Measurements from ENCODE around the gene NDUFB10. TPM values are rescaled to one million over a fixed set of nuclear protein-coding genes. Genes with fewer than 3 reads are reported as not detected.
"Not testable (repeated sequence)": the region's sequence is repeated elsewhere in the genome, so short reads cannot be mapped to it uniquely, and the experiment has no call there.

NDUFB10 gene
- total RNA-seq, 8 experiments from 2014 or later, result 153 to 255 (median 183) TPM

DNA sequence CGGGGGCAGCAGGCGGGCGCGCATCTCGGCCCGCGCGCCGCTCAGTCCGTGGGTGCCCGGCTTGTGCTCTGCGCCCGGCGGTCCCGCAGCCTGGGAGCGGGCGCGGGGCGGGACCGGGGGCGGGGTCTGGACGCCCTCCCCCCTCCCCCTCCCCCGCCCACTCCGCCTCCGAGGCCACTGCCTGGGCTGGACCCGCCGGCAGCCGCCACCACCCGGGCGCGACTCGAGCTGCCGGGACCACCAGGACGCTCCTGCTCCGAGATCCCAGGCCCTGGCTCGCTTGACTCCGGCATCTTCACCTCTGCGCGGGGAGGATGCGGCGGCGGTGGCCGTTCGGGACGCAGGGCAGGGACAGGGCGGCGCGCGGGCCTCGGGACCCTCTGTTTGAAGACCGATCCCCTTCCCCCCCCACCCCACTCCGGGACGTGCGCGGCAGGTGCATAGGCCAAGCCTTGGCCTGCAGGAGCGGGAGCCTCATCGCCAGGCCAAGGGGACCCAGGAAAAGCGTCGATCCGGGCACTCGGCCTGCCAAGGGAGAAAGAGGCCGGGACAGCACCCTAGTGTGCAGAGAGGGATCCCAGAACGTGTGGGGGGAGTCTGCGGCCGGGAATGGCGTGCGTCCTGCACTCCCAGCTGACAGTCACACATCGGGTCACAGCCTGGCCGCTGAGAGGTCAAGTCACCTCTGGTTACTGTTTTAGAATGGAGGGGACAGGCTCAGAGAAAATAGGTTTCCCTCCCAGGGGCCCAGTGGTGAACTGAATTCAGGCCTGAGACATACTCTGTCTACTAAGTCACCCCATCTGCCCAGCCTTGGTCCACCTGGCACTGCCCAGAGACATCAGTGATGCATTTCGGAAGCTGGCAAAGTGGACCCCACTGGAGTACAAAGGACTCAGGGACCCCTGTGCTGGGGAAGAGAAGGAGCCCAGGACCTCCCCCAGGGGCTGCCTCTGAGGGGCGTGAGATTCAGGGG lies 40.7 kb upstream of the NDUFB10 start, which contains the start of gene HS3ST6:
HS3ST6 (minus strand) TSS at position 65 of the 976 bp plus-strand sequence. CDS start 92 bp downstream, outside the sequence.
- WGBS, 10 experiments, result 5 to 14% methylated on average over 4 to 5 of the region's 71 CpGs; no CpG with 5 or more reads in 8 of the 10 experiments
- Histone ChIP-seq H3K27ac (no peak within 1 kb of the TSS), H3K4me1 (replicated peaks in 1 of 2) (peaks cover 3 to 8% of the 10 kb centered on the region in 2 donors), H3K4me3 (peak within 1 kb of the TSS; percentile 11 to 36 (median 28))
- in situ Hi-C loops (cut with MboI; ENCODE audit: low pct_unique_long_range_greater_than_20kb in 2 of 9, low sequenced_read_pairs in 9 of 9, unreplicated experiment in 9 of 9), result no loop called here
- ATAC-seq (replicated peaks in 6 of 8), result peak in 6 of 8 experiments; percentile 51 to 67 (median 62)

DNA sequence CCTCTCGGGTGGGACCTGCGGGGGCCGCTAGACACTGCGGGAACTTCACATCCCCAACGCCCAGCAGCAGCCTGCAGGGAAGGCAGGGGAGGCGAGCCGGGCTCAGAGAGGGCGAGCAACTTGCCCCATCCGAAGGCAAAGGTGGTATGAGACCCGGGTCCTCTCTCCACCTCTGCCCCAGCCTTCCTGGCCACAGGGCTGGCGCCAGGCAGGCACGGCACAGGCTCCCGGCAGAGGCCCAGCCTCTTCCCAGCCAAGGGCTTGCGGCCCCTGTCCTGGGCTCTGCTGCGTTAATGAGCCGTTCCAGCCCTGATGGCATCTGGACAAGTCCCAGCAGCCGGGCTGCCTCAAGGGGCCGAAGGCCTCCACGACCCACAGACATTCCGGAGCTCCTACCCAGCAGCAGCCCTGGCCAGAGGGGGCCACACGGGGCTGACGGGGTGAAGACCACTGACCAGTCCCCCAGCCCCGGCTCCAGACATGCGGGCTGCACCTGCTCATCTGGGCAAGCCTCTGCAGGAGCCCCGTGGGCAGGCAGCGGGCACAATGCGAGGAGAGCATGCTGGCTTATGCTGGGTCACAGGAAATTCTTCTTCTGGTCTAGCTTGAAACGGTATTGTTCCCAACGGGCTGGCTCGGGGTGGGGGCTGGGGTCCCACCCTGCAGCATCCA lies 39.9 kb upstream of the NDUFB10 start:
- H3K4me1 ChIP-seq (replicated peaks in 1 of 2), result peaks cover 3 to 11% of the 10 kb centered on the region in 2 donors
- ATAC-seq (replicated peaks in 6 of 8), result no peak
- no peak overlapping the region for H3K4me3 ChIP-seq
- in situ Hi-C loops (cut with MboI; ENCODE audit: low pct_unique_long_range_greater_than_20kb in 2 of 9, low sequenced_read_pairs in 9 of 9, unreplicated experiment in 9 of 9), result no loop called here
- WGBS, 10 experiments, result 22 to 35% (median 35%) methylated on average over 4 to 10 of the region's 30 CpGs; no CpG with 5 or more reads in 7 of the 10 experiments
- no peak overlapping the region for H3K27ac ChIP-seq

DNA sequence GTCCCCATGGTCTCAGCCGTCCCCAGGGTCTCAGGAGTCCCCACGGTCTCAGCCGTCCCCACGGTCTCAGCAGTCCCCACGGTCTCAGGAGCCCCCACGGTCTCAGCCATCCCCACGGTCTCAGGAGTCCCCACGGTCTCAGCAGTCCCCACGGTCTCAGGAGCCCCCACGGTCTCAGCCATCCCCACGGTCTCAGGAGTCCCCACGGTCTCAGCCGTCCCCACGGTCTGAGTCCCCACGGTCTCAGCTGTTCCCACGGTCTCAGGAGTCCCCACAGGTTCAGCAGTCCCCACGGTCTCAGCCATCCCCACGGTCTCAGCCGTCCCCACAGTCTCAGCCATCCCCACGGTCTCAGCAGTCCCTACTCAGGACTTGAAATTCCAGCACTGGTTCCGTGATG lies 39.2 kb upstream of the NDUFB10 start:
- 27% methylated on average over 3 of the region's 21 CpGs; no CpG with 5 or more reads in 9 of the 10 experiments for WGBS, 10 experiments

DNA sequence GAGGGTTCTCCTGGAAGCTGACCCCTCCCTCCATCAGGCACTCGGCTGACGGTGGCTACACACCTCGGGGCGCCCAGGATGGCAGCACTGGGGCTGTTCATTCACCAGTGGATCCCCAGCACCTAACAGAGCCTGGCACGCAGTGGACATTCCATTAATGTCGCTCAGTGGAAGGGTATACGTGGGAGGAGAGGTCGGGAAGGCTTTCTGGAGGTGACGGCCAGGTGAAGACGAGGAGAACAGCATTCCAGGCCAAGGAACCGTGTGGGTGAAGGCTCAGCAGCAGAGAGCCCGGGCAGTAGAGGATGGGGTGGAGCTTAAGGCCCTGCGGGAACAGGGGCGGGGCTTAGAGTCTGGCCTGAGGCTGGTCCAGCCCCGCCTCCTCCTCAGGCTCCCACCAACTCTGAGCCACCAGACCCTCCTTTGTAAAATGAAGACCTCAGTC lies 38.6 kb upstream of the NDUFB10 start:
- Histone ChIP-seq H3K4me1 (replicated peaks in 1 of 2) (peaks cover 3 to 11% of the 10 kb centered on the region in 2 donors), H3K4me3 (no peak overlapping the region), H3K27ac (no peak overlapping the region)
- 0 to 29% (median 9%) methylated on average over 2 to 12 of the region's 15 CpGs; no CpG with 5 or more reads in 4 of the 10 experiments for WGBS, 10 experiments
- peak; percentile 4 to 89 (median 86) for ATAC-seq (replicated peaks in 6 of 8)
- in situ Hi-C loops (cut with MboI; ENCODE audit: low pct_unique_long_range_greater_than_20kb in 2 of 9, low sequenced_read_pairs in 9 of 9, unreplicated experiment in 9 of 9), result loop anchor here in 1 of 9 experiments (10.0 kb wide), 1 partner anchor 56 kb away; no protein-coding TSS in a partner anchor

More for the DNA sequence above, 39.2 kb upstream of the NDUFB10 start:
- in situ Hi-C loops (cut with MboI; ENCODE audit: low pct_unique_long_range_greater_than_20kb in 2 of 9, low sequenced_read_pairs in 9 of 9, unreplicated experiment in 9 of 9), result loop anchor here in 1 of 9 experiments (10.0 kb wide), 1 partner anchor 55 kb away; no protein-coding TSS in a partner anchor
- not testable (repeated sequence) for H3K4me3 ChIP-seq; ATAC-seq (replicated peaks in 6 of 8); H3K27ac ChIP-seq
- peaks cover 3 to 11% of the 10 kb centered on the region in 2 donors for H3K4me1 ChIP-seq (replicated peaks in 1 of 2)

DNA sequence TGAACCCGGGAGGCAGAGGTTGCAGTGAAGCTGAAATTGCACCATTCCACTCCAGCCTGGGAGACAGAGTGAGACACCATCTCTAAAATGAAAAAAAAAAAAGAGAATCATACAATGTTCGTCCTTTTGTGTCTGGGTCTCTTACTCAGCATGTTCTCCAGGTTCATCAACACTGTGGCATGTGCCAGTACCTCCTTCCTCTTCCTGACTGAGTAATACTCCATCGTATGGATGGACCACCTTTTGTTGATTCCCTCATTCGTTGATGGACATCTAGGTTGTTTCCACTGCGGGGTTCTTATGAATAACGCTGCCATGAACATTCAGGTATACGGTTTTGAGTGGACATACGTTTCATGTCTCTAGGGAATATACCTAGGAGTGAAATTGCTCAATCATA lies 37.0 kb upstream of the NDUFB10 start:
- Histone ChIP-seq H3K4me1 (replicated peaks in 1 of 2) (peaks cover 3 to 17% of the 10 kb centered on the region in 2 donors), H3K27ac (no peak overlapping the region), H3K4me3 (no peak overlapping the region)
- 33 to 100% (median 78%) methylated on average over 1 to 8 of the region's 8 CpGs; no CpG with 5 or more reads in 2 of the 10 experiments for WGBS, 10 experiments
- no peak for ATAC-seq (replicated peaks in 6 of 8)
- in situ Hi-C loops (cut with MboI; ENCODE audit: low pct_unique_long_range_greater_than_20kb in 2 of 9, low sequenced_read_pairs in 9 of 9, unreplicated experiment in 9 of 9), result loop anchor here in 1 of 9 experiments (10.0 kb wide), 1 partner anchor 58 kb away; no protein-coding TSS in a partner anchor

DNA sequence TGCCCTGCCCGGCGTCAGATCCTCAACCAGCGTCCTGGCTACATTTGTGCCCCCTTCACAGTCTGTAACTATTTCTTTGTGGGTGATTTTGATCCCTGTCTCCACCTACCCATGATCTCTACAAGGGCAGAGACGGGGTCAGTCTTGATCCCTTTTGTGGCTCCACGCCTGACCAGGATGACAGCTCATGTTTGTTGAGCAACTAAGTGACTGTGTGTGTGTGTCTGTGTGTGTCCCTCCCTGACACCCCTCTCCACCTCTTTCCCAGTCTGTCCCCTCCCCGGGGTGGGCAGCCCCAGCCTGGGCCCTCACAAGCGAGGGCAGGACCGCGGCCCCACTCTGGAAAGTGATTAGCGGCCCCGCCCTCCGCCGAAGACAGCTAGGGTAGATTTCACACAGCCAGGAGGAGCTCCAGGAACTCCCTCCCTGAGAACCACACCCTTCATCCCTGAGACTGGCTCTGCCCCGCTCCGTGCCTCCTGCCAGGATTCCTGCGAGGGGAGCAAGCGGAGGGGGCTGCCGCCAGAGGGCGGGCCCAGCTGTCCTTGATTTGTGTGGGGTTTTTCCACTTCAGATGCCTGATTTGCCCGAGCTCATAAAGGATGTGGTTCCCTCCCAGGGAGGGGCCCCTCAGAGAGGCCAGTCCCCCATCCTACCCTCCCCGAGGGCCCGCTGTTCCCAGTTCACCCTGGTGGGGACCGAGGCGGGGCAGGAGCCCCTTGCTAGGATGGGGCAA lies 35.9 kb upstream of the NDUFB10 start:
- Histone ChIP-seq H3K4me1 (replicated peaks in 1 of 2) (peaks cover 3 to 15% of the 10 kb centered on the region in 2 donors), H3K4me3 (no peak overlapping the region), H3K27ac (no peak overlapping the region)
- in situ Hi-C loops (cut with MboI; ENCODE audit: low pct_unique_long_range_greater_than_20kb in 2 of 9, low sequenced_read_pairs in 9 of 9, unreplicated experiment in 9 of 9), result loop anchor here in 1 of 9 experiments (10.0 kb wide), 1 partner anchor 59 kb away; no protein-coding TSS in a partner anchor
- ATAC-seq (replicated peaks in 6 of 8), result peak; percentile 55 to 97 (median 74)
- 0% methylated on average over 2 of the region's 24 CpGs; no CpG with 5 or more reads in 9 of the 10 experiments for WGBS, 10 experiments

DNA sequence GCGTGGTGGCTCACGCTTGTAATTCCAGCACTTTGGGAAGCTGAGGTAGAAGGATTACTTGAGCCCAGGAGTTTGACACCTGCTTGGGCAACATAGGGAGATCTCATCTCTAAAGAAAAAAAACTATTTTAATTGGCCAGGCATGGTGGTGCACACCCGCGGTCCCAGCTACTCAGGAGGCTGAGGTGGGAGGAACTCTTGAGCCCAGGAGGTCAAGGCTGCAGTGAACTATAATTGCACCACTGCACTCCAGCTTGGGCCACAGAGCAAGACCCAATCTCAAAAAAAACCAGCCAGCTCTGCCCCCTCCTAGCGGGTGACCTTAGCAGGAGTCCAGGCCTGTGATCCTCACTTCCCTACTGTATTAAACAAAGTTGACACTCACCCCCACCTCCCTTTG lies 35.2 kb upstream of the NDUFB10 start:
- Histone ChIP-seq H3K4me1 (replicated peaks in 1 of 2) (peaks cover 1 to 15% of the 10 kb centered on the region in 2 donors), H3K4me3 (no peak overlapping the region), H3K27ac (no peak overlapping the region)
- 20 to 100% (median 92%) methylated on average over 1 to 5 of the region's 5 CpGs; no CpG with 5 or more reads in 5 of the 10 experiments for WGBS, 10 experiments
- no peak for ATAC-seq (replicated peaks in 6 of 8)
- in situ Hi-C loops (cut with MboI; ENCODE audit: low pct_unique_long_range_greater_than_20kb in 2 of 9, low sequenced_read_pairs in 9 of 9, unreplicated experiment in 9 of 9), result loop anchor here in 1 of 9 experiments (10.0 kb wide), 1 partner anchor 59 kb away; no protein-coding TSS in a partner anchor

DNA sequence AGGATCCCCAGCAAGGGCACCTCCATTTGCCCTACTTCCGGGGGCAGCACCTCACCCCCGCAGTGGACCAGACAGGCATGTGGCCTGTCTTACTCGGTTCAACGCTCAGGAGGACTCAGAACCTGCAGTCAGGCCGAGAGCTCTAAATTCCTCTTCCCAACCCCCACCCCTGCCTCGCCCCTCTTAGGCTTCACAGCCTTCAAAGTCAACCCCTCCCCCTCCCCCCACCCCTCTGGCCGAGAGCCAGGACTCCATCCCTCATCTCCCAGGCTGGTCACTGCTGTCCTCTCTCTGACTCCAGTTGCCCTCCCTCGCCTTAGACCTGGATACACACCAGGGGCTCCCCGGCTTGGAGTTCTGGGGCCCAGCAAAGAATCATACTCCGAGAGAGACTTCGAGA lies 33.1 kb upstream of the NDUFB10 start:
- peaks cover 2 to 15% of the 10 kb centered on the region in 2 donors for H3K4me1 ChIP-seq (replicated peaks in 1 of 2)
- no peak for ATAC-seq (replicated peaks in 6 of 8)
- no peak overlapping the region for H3K27ac ChIP-seq
- 27 to 100% (median 40%) methylated on average over 1 to 3 of the region's 11 CpGs; no CpG with 5 or more reads in 7 of the 10 experiments for WGBS, 10 experiments
- H3K4me3 ChIP-seq, result no peak overlapping the region
- in situ Hi-C loops (cut with MboI; ENCODE audit: low pct_unique_long_range_greater_than_20kb in 2 of 9, low sequenced_read_pairs in 9 of 9, unreplicated experiment in 9 of 9), result loop anchor here in 2 of 9 experiments (5.0 to 10.0 kb wide), 2 partner anchors 59 to 61 kb away; no protein-coding TSS in a partner anchor

DNA sequence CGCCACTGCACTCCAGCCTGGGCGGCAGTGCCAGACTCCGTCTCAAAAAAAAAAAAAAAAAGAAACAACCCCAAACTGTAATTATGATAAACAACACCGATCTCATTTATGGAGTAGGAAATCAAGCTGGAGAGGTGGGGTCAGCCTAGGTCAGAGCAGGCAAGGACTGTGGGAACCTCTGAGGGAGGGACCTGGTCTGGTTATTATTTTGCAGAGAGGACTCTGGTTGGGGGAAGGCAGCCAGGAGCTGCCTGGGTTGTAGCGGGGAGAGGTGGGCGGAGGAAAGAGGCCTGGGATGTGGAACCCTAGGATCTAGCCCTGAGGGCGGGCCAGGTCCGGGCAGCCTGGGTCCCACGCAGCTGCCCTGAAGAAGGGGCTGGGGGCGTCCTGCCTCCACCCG lies 30.2 kb upstream of the NDUFB10 start:
- Histone ChIP-seq H3K4me3 (peak overlapping the region; percentile 14 to 37 (median 26)), H3K27ac (peak overlapping the region in 1 of 2 donors; percentile 32), H3K4me1 (replicated peaks in 1 of 2) (peaks cover 2 to 11% of the 10 kb centered on the region in 2 donors)
- in situ Hi-C loops (cut with MboI; ENCODE audit: low pct_unique_long_range_greater_than_20kb in 2 of 9, low sequenced_read_pairs in 9 of 9, unreplicated experiment in 9 of 9), result loop anchor here in 2 of 9 experiments (5.0 to 10.0 kb wide), 2 partner anchors 62 to 64 kb away; no protein-coding TSS in a partner anchor
- ATAC-seq (replicated peaks in 6 of 8), result peak; percentile 30 to 61 (median 54)
- 28 to 93% (median 80%) methylated on average over 3 to 4 of the region's 11 CpGs; no CpG with 5 or more reads in 6 of the 10 experiments for WGBS, 10 experiments

DNA sequence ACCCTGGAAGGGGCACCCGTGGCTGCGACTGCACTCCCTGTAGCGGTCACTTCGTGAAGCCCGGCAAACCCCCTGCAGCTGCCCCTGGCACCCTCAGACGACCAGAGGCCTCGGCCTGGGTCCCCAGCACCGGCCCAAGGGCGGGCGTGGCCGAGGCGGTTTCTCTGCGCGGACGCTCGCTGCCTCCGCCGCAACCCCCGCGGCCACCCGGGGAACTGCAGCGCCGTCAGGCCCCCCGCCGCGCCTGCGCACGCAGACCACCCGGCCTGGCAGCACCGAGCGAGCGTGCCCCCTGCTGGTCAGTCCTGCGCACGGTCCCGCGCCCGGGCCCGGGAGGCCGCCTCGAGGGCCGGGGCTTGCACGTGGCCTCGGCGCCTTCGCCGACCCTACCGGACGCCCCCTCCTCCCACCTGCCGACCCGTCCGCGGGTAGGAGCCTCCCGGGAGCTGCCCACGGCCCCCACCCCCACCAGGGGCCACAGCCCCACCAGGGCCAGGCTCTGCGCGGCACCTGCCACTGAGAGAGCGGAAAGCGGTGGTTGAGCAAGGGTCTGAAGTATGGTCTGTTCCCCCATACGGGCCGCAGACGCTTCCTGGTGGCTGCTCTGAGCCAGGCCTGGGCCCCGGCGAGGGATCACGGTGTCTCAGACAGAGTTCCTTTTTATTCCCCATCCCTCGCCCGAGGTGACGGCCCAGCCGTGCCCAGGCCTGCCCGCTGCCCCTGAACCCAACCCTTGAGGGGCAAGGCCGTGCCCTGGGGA lies 29.6 kb upstream of the NDUFB10 start:
- in situ Hi-C loops (cut with MboI; ENCODE audit: low pct_unique_long_range_greater_than_20kb in 2 of 9, low sequenced_read_pairs in 9 of 9, unreplicated experiment in 9 of 9), result loop anchor here in 2 of 9 experiments (5.0 to 10.0 kb wide), 2 partner anchors 62 to 65 kb away; no protein-coding TSS in a partner anchor
- WGBS, 10 experiments, result 20% methylated on average over 2 of the region's 70 CpGs; no CpG with 5 or more reads in 9 of the 10 experiments
- Histone ChIP-seq H3K4me3 (peak overlapping the region; percentile 14 to 37 (median 26)), H3K4me1 (replicated peaks in 1 of 2) (peaks cover 2 to 11% of the 10 kb centered on the region in 2 donors), H3K27ac (peak overlapping the region in 1 of 2 donors; percentile 32)
- ATAC-seq (replicated peaks in 6 of 8), result peak; percentile 84 to 95 (median 94)

DNA sequence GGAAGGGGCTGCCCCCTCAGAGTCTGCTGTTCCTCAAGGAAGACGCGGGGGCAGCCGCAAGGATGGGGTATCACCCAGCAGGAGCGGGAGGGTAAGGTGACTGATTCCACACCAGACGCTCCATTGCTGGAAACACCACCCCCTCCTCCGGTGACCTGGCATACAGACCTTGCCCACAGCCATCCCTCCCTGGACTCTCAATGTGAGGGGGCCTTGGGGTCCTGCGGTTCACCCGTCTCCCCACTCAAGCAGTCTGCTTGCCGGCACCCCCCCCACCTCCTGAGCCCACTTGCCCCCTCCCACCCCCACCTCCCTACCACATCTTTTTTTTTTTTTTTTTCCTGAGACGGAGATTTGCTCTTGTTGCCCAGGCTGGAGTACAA lies 29.0 kb upstream of the NDUFB10 start:
- ATAC-seq (replicated peaks in 6 of 8), result no peak
- H3K27ac ChIP-seq, result no peak overlapping the region
- H3K4me1 ChIP-seq (replicated peaks in 1 of 2), result peaks cover 2 to 11% of the 10 kb centered on the region in 2 donors
- no CpG with 5 or more reads among the region's 10 CpGs for WGBS, 10 experiments
- in situ Hi-C loops (cut with MboI; ENCODE audit: low pct_unique_long_range_greater_than_20kb in 2 of 9, low sequenced_read_pairs in 9 of 9, unreplicated experiment in 9 of 9), result no loop called here
- no peak overlapping the region for H3K4me3 ChIP-seq

All from motor neuron (in vitro differentiated cells).